ENCODE measurements around the gene LRFN2. TPM values are rescaled to one million over a fixed set of nuclear protein-coding genes. Genes with fewer than 3 reads are reported as not detected.

LRFN2 gene
- polyA plus RNA-seq, 1 donor (not counting 4 experiments of a cell fraction or from before 2014, with no cell fraction given): not detected

GRCh38 chr6:40556881-40557280, 30.3 kb downstream of the LRFN2 start:
- Histone ChIP-seq H3K9me1 (ENCODE audit: control insufficient read depth, extremely low read depth, insufficient read depth, low read length) (no peaks in the 10 kb centered on the region), H3K4me3 (ENCODE audit: control insufficient read depth in 2 of 3, extremely low read depth in 1 of 3, insufficient read depth in 2 of 3, low read depth in 1 of 3, low read length in 3 of 3) (no peak overlapping the region), H3K27ac (ENCODE audit: control insufficient read depth, insufficient read depth, low read length) (no peak overlapping the region), H3K79me2 (ENCODE audit: control insufficient read depth, insufficient read depth, low read length) (no peaks in the 10 kb centered on the region), H2AFZ (ENCODE audit: control insufficient read depth, low read length) (no peak overlapping the region), H4K20me1 (ENCODE audit: control insufficient read depth, extremely low read depth, insufficient read depth, low read length) (no peaks in the 10 kb centered on the region), H3K9ac (ENCODE audit: control insufficient read depth, extremely low read depth, insufficient read depth, low read length) (no peak overlapping the region), H3K4me1 (ENCODE audit: control insufficient read depth, extremely low read depth, insufficient read depth, low read length) (no peaks in the 10 kb centered on the region), H3K9me3 (ENCODE audit: control insufficient read depth, low read depth, low read length) (no peaks in the 10 kb centered on the region), H3K27me3 (ENCODE audit: control insufficient read depth, extremely low read depth, insufficient read depth, low read length) (peaks cover 6% of the 10 kb centered on the region), H3K36me3 (ENCODE audit: control insufficient read depth in 2 of 2, extremely low read depth in 1 of 2, insufficient read depth in 2 of 2, low read length in 2 of 2) (no peaks in the 10 kb centered on the region), H3K4me2 (ENCODE audit: control insufficient read depth, extremely low read depth, insufficient read depth, low read depth, low read length) (no peak overlapping the region)
- DNase-seq (ENCODE audit: low read depth, low spot score) (no peak), FAIRE-seq (no peak)
- TF ChIP-seq CTCF (optimal IDR thresholded peaks at IDR 0.05 in 1 of 3, IDR thresholded peaks at IDR 0.05 in 1 of 3, conservative IDR thresholded peaks at IDR 0.05 in 1 of 3; ENCODE audit: extremely low read depth in 1 of 3, insufficient read depth in 2 of 3, low read length in 3 of 3) (no peak), EZH2 (IDR thresholded peaks at IDR 0.05; ENCODE audit: low read length) (no peak)
- dilution Hi-C loops (cut with MboI; ENCODE audit: extremely low pct_ligation_motif_present, low sequenced_read_pairs): no loop called here

- FAIRE-seq (no peak), DNase-seq (ENCODE audit: low read depth, low spot score) (no peak)
- no peaks in the 10 kb centered on the region for H4K20me1 ChIP-seq (ENCODE audit: control insufficient read depth, extremely low read depth, insufficient read depth, low read length)
- no peak overlapping the region for H2AFZ ChIP-seq (ENCODE audit: control insufficient read depth, low read length)
- no peaks in the 10 kb centered on the region for H3K4me1 ChIP-seq (ENCODE audit: control insufficient read depth, extremely low read depth, insufficient read depth, low read length)
- TF ChIP-seq CTCF (optimal IDR thresholded peaks at IDR 0.05 in 1 of 3, IDR thresholded peaks at IDR 0.05 in 1 of 3, conservative IDR thresholded peaks at IDR 0.05 in 1 of 3; ENCODE audit: extremely low read depth in 1 of 3, insufficient read depth in 2 of 3, low read length in 3 of 3) (no peak), EZH2 (IDR thresholded peaks at IDR 0.05; ENCODE audit: low read length) (no peak)
- H3K9ac ChIP-seq (ENCODE audit: control insufficient read depth, extremely low read depth, insufficient read depth, low read length): no peak overlapping the region
- H3K27ac ChIP-seq (ENCODE audit: control insufficient read depth, insufficient read depth, low read length): no peak overlapping the region
- no peaks in the 10 kb centered on the region for H3K36me3 ChIP-seq (ENCODE audit: control insufficient read depth in 2 of 2, extremely low read depth in 1 of 2, insufficient read depth in 2 of 2, low read length in 2 of 2)
- peaks cover 6% of the 10 kb centered on the region for H3K27me3 ChIP-seq (ENCODE audit: control insufficient read depth, extremely low read depth, insufficient read depth, low read length)
- H3K4me3 ChIP-seq (ENCODE audit: control insufficient read depth in 2 of 3, extremely low read depth in 1 of 3, insufficient read depth in 2 of 3, low read depth in 1 of 3, low read length in 3 of 3): no peak overlapping the region
- no peaks in the 10 kb centered on the region for H3K9me1 ChIP-seq (ENCODE audit: control insufficient read depth, extremely low read depth, insufficient read depth, low read length)
- H3K4me2 ChIP-seq (ENCODE audit: control insufficient read depth, extremely low read depth, insufficient read depth, low read depth, low read length): no peak overlapping the region
- dilution Hi-C loops (cut with MboI; ENCODE audit: extremely low pct_ligation_motif_present, low sequenced_read_pairs): no loop called here
- H3K9me3 ChIP-seq (ENCODE audit: control insufficient read depth, low read depth, low read length): no peaks in the 10 kb centered on the region
- no peaks in the 10 kb centered on the region for H3K79me2 ChIP-seq (ENCODE audit: control insufficient read depth, insufficient read depth, low read length)
Measured at GRCh38 chr6:40556023-40556422, 31.1 kb downstream of the LRFN2 start.
